ENCODE data around the gene ARG1.

DNA sequence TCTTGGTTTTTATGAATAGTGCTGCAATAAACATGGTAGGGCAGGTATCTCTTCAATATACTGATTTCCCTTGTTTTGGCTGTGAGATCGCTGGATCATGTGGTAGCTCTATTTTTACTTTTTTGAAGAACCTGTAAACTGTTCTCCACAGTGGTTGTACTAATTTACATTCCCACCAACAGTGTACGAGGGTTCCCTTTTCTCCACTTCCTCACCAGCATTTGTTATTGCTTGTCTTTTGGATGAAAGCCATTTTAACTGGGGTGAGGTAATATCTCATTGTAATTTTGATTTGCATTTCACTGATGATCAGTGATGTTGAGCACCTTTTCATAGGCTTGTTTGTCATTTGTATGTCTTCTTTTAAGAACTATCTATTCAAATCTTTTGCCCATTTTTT is 8.0 kb upstream of the ARG1 start:
- TF ChIP-seq, protein P1, sequence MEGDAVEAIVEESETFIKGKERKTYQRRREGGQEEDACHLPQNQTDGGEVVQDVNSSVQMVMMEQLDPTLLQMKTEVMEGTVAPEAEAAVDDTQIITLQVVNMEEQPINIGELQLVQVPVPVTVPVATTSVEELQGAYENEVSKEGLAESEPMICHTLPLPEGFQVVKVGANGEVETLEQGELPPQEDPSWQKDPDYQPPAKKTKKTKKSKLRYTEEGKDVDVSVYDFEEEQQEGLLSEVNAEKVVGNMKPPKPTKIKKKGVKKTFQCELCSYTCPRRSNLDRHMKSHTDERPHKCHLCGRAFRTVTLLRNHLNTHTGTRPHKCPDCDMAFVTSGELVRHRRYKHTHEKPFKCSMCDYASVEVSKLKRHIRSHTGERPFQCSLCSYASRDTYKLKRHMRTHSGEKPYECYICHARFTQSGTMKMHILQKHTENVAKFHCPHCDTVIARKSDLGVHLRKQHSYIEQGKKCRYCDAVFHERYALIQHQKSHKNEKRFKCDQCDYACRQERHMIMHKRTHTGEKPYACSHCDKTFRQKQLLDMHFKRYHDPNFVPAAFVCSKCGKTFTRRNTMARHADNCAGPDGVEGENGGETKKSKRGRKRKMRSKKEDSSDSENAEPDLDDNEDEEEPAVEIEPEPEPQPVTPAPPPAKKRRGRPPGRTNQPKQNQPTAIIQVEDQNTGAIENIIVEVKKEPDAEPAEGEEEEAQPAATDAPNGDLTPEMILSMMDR (IDR thresholded peaks at IDR 0.05 in 4 of 5, conservative IDR thresholded peaks at IDR 0.05 in 1 of 5) = no peak
- TF ChIP-seq POLR2A (IDR thresholded peaks at IDR 0.05) = no peak
